DMS 273 (cell line): ENCODE measurements around the gene IDH1.
"Not testable (repeated sequence)": the region's sequence is repeated elsewhere in the genome, so short reads cannot be mapped to it uniquely, and the experiment has no call there.

Experiments used
- DNase-seq: peaks from one replicate; lab custom pipeline; 2025; ENCODE audit not compliant: unreplicated experiment; lab: John Stamatoyannopoulos, UW

IDH1 gene

GRCh38 chr2:208256849-208257813, 2.3 kb upstream of the IDH1 start:
- not testable (repeated sequence) for DNase-seq

GRCh38 chr2:208256192-208256782, 1.4 kb upstream of the IDH1 start:
- DNase-seq: peak; percentile 25

- no peak for DNase-seq
Measured at GRCh38 chr2:208255557-208256106, 761 bp upstream of the IDH1 start.

GRCh38 chr2:208254118-208254870, 577 bp downstream of the IDH1 start:
- DNase-seq: peak; percentile 93

GRCh38 chr2:208253600-208254117, 1.2 kb downstream of the IDH1 start:
- peak; percentile 32 for DNase-seq

- DNase-seq: no peak
Measured at GRCh38 chr2:208252716-208253492, 2.0 kb downstream of the IDH1 start.

- DNase-seq: no peak
Measured at GRCh38 chr2:208251098-208251497, 3.8 kb downstream of the IDH1 start.

- no peak for DNase-seq
Measured at GRCh38 chr2:208250388-208250787, 4.5 kb downstream of the IDH1 start.

- DNase-seq: no peak
Measured at GRCh38 chr2:208249296-208249695, 5.6 kb downstream of the IDH1 start.

GRCh38 chr2:208248601-208249000, 6.3 kb downstream of the IDH1 start:
- DNase-seq: no peak

DNA sequence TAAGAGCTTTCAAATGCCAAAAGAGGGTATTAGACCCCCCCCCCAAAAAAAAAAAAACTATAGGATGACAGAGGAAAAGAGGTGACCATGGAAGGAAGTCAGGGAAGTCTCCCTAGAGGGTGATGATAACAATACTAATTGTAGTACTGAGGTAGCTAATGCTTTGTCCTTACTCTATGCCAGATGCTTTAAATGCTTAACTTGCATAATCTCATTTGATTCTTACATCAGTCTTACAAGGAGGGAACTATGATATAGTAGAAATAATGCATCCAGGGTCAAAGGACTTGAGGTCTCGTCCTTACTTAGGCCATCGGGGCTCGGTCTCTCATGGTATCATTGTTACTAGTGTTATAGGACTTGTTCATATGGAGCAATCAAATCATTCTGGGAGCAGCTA, 9.1 kb downstream of the IDH1 start:
- no peak for DNase-seq

GRCh38 chr2:208244422-208244821, 10.4 kb downstream of the IDH1 start:
- DNase-seq: no peak

DNA sequence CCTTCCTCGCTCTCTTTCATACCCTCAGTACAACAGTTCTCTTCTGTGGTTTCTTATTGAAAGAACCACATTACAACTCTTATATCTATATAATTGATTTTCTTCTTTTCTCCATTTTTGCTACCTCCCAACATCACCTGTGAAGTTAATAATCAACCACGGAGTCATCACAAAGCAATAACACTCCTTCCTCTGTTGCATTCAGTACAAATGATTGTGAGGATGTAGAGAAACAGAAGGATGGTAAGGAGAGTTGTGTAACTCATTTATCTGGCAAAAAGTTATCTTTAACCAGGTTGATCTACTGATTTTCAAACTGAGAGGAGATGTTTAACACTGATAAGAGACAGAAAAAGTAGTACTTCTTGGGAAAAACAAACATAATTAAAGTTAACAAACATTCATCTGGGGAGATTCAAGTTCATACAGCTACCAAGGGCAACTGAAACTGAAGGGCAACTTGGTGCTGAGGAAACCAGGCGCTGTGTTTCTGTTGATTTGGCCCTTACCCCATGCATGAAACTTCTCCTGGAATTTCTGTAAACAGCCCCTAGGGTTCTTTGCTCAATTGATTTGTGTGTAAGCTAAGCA, 14.2 kb downstream of the IDH1 start:
- DNase-seq: no peak

DNA sequence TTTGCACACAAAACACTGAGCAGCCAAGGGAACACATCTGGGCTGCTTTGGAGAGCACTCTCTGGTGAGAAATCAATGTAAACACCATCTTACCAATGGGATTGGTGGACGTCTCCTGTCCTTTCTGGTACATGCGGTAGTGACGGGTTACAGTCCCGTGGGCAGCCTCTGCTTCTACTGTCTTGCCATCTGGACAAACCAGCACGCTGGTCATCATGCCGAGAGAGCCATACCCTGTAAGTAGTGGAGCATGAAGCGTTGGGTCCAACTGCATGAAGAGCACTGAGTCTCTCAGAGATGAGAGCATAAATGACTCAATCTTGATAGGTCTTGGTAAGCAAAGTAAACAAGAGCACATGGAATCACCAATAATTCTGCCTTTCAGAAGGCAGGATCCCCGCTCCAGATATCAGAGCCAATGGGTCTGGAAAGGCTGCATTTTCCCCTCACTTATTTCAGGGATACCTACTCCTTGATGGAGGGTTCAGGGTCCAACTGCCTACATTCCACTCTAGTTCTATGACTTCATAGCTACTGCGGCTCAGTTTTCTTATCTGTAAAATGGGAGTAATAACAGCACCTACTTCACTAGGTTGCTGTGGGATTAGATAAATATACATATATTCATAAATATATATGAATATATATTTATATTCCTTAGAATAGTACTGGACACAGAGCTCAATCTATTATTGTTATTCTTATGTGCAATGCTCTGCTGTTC, 14.9 kb downstream of the IDH1 start:
- no peak for DNase-seq

DNA sequence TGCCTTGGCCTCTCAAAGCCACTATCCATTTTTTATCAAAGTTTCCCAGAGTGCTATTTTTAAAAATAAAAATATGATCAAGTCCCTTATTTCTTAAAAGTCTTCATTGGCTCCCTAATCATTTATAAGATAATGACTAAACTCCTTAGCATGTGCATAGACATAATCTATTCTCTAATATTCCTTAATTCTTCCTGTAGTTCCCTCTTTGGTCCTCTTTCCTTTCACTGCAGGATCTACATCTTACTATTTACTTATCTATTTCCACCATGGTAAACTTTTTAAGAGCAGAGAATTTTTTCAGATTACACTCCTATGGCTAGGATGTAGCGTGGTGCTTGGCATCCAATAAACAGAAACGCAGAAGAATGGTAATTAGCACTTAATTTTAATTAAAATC, 19.0 kb downstream of the IDH1 start:
- no peak for DNase-seq

- DNase-seq: no peak
Measured at GRCh38 chr2:208234786-208235185, 20.1 kb downstream of the IDH1 start.

GRCh38 chr2:208228476-208228875, 26.4 kb downstream of the IDH1 start:
- no peak for DNase-seq

DNA sequence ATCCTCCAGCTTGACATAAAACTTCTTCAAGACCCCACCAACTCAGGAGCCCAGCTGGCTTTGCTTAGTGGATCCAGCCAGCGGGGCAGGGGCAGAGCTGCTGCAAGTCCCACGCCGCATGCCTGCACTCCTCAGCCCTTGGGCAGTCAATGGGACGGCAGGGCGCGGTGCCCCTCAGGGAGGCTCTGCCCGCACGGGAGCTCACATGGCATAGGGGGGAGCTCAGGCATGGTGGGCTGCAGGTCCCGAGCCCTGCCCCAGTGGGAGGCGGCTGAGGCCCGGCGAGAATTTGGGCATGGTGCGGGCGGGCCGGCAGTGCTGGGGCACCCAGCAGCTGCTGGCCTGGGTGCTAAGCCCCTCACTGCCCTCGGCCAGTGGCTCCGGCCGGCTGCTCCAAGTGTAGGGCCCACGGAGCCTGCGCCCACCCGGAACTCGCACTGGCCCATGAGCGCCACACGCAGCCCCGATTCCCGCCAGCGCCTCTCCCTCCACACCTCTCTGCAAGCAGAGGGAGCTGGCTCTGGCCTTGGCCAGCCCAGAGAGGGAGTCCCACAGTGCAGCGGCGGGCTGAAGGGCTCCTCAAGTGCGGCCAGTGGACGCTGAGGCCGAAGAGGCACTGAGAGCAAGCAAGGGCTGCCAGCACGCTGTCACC, 27.2 kb downstream of the IDH1 start:
- DNase-seq: no peak

DNA sequence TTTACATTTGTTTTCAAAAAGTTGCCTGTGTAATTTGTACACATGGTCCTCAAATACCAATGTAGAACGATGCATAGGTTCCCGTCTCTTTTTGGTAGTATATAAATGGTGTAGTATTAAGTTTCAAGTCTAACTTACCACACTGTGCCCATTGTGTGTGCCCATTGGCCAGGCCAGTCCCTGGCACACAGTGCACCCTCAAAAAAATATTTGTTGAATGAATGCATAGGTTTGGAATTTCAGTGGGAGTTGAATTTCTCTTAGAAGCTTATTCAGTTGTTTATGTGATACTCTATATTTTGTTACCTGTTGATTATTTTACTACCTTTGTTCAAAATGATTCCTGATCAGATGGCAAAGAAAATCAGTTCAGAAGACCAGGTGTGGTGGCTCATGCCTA, 30.1 kb downstream of the IDH1 start:
- DNase-seq: no peak
